OCI-M2 (cell line): ENCODE measurements around the gene PDE6C.

Experiments used
- DNase-seq: peaks from one replicate; lab custom pipeline; 2025; ENCODE audit not compliant: unreplicated experiment; lab: John Stamatoyannopoulos, UW

The PDE6C gene

GRCh38 chr10:93701866-93702209, 89.5 kb downstream of the PDE6C start:
- DNase-seq = no peak

DNA sequence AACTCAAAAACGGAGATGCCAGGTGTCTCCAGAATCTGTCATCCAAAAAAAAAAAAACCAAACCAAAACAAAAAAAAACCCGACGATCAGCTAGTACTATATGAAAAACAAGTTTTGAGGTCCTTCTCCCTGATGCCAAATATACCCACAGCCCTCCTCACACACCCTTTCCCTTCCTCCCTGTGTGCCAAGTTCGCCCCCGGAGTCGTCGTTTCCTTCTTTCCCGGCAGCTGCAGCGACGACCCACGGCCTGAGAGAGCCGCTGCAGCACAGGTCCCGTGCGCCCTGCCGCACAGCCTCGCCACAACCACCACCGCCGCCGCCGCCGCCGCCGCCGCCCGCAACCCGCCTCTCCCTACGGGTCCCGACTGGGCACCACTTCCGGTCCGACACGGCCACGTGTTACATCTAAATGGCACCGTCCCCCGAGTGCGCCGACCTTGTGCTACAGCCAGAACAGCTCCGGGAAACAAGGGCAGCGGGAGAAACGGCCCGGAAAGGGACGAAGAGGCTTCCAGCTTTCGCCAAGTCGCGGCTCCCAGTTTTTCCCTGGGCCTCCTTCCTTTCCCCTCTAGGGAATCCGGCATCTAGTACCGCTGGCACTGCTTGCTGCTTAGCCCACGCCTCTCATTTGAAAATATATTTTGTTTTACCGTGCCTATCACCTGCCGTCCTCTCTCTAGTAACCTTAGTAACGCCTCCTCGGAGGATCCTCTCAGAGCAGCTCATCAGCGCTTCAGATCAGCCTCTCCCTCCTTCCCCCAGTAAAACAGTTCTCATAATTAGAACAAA, 90.1 kb downstream of the PDE6C start, which contains the start of gene FRA10AC1:
Gene FRA10AC1 (minus strand): TSS at position 383 of the 792 bp plus-strand sequence. CDS start 2,486 bp downstream, outside the sequence.
- DNase-seq = peak; percentile 55

DNA sequence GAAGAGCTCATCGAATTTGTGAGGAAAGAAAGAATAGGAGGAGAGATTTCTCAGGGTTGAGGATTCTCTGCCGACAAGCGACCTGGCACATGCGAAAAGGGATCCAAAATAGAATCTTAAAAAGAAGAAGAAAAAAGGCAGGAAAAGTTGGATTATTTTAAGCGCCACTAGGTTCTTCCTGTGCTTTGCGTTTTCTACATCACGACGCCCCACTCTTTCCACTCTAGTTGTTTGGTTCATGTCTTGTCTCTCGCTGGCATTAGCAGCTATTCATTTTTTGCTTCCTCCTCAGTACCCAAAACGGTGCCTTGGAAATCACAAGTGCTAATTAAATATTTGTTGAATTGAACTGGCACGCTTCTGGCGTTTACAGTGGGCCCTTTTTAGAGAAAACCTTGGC, 90.7 kb downstream of the PDE6C start:
- DNase-seq = no peak

DNA sequence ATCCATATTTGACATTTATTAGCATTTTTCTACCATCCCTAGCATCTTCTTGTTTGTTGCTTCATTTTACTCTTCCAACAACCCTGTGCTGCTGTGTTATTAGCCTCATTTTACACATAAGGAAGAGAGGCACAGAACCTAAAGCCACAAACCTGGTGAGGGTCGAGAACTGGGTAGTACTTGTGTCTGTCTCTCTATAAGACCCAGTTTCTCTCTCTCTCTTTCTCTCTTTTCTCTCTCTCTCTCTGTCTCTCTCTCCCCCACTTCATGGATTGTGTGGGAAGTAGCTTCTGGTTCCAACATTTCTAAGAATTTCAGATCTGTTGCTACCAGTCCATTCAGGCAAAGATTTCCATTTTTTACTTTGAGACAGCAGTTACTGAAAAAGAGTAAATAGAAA, 91.5 kb downstream of the PDE6C start:
- DNase-seq = no peak

- DNase-seq = no peak
These were observed 92.1 kb downstream of the PDE6C start for GRCh38 chr10:93704451-93704850.

DNA sequence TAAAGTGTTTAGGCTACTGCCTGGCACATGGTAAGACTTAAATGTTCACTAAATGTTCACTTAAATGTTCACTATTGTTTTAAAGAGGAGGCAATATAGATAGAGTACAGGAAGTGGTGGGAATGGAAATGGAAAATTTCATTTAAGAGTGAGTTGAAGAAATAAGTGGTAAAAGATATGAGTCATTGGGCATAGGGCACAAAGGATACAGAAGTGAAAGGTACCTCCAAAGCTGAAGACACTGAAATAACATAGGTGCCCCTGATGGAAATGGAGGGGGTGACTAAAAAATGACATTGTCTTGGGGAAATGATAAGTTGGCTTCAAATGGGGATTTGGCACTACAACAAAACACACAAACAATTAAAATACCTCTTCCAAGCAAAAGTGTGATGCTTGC, 95.3 kb downstream of the PDE6C start:
- no peak for DNase-seq

DNA sequence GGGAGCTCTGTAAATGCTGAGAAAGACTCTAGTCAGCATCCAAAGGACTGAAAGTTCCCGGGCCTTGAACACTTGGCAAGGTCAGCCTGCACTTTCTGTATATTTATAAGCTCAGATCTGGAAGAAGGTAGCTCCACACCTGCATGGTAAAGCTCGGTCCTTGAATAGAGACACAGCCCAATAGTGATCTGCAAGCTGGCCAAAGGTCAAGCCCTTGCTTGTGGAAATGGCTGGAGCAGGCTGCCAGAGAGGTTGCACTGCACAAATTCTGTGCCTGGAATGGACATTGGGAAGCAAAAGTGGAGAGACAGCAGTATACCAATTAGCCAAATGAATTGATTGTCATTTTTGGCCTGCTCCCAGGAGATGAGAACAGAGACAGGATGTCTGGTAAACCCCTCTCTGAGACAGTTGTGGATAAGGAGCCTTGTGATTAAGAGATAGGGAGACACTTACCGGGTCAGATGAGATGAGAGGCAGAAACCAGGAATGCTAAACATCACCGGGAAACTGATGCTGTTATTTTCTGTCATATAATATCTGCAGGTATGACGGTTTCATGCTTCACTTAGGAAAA, 98.1 kb downstream of the PDE6C start:
- no peak for DNase-seq

- DNase-seq = no peak
These were observed 99.6 kb downstream of the PDE6C start for GRCh38 chr10:93711891-93712290.

DNA sequence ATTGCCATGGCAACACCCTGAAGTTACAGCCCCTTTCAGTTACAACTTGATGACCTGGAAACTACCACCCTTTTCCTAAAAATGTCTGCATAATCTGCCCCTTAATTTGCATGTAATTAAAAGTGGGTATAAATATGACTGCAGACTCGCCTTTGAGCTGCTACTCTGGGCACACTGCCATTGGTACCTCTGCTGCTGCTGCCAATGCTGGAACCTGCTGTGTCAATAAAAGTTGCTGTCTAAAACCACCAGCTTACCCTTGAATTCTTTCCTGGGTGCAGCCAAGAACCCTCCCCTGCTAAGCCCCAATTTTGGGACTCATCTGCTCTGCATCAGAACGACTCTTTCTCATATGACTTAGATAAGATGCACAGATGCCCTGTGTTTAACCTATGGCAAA, 100.3 kb downstream of the PDE6C start:
- no peak for DNase-seq

DNA sequence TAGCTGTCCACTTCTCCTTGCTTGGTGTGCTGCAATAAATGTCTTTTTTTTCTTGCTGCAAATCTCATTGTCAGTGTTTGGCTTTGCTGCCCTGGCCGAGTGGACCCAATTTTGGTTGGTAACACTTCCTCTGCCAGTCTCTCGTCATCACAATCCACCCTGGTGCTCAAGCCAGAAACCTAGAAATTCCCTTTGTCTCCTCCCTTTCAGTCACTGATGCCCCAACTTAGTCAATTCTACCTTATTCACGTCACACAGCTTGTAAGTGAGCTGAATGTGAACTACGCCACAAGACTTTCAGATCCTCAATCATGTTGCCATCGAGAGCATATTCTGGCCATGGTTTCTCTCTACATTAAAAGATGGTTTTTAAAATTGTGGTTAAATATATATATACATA, 103.0 kb downstream of the PDE6C start:
- no peak for DNase-seq
